GM18867 (cell line): ENCODE data around the gene TECPR1.

ENCODE experiments used
- ATAC-seq: cut with Tn5 transposase; IDR thresholded peaks from one replicate; pipeline ENCODE4 v1.9.1; 2021; ENCODE audit warnings: mild to moderate bottlenecking, moderate library complexity; ENCODE audit not compliant: unreplicated experiment

TECPR1 gene

DNA sequence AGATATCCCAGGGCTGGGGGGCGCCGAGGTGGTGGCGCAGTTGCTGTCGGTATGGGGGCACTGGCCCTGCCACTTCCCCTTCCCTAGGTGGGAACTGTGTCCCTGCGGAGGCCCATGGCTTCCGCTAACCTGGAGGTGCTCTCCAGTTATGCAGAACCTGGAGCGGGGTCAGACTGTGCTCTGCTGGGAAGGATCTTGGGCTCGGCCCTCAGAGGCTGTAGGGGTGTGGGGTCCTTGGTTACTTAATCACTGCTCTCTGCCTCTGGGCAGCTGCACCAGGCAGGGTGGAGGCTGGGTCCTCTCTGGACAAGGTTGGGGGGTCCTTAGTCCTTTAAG lies 31.8 kb upstream of the TECPR1 start:
- ATAC-seq = no peak

DNA sequence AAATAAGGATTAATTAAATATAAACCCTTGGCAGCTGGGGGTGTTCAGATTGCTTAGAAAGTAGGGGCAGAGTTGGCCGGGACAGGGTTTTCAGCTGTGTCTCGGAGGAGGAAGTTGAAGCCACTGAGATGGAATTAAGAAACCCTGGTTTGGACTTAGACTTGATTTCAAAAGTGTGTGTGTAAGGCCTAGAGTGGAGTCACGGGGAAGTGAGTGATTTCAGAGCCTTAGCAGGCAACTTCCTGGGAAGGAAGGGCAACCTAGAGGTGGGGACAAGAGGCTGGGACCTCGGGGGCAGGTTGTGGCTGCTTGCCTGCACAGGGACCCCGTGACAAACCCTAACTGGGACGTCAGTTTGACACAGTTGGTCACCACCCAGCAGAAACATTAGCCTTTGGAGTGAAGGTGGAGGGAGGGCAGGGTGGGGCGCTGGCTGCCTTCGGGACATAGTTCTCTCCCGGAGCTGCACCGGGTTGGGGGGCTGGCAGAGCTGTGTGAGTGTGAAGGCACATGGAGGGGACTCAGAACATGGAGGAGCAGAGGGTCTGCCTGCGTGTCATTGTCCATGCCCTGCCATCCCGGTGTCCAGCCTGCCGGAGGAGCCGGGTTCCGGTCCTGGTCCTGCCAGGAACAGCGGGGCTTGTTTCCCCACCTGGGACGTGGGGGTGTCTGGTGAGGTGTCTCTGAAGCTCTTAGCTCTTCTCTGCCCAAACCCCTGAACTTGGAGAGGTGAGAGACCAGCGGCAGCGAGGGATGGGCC lies 31.3 kb upstream of the TECPR1 start:
- no peak for ATAC-seq

DNA sequence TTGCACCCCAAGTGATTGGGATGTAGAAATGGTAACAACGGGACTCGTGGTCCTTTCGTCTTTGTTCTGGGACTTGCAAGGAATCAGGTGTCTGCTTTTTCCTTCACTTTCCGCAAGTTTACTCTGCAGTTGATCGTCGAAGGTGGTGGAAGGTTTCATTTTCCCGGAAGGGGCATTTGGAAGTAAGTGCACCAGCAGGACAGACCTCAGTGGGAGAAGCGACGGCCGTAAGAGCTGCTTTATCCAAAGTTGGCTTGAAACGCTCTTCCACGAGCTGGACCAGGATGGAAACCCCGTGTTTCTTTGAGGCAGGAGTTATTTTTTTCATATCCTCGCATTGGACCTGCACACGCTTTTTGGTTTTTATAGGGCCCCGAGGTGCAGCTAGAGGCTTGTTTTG lies 30.7 kb upstream of the TECPR1 start:
- ATAC-seq = no peak

DNA sequence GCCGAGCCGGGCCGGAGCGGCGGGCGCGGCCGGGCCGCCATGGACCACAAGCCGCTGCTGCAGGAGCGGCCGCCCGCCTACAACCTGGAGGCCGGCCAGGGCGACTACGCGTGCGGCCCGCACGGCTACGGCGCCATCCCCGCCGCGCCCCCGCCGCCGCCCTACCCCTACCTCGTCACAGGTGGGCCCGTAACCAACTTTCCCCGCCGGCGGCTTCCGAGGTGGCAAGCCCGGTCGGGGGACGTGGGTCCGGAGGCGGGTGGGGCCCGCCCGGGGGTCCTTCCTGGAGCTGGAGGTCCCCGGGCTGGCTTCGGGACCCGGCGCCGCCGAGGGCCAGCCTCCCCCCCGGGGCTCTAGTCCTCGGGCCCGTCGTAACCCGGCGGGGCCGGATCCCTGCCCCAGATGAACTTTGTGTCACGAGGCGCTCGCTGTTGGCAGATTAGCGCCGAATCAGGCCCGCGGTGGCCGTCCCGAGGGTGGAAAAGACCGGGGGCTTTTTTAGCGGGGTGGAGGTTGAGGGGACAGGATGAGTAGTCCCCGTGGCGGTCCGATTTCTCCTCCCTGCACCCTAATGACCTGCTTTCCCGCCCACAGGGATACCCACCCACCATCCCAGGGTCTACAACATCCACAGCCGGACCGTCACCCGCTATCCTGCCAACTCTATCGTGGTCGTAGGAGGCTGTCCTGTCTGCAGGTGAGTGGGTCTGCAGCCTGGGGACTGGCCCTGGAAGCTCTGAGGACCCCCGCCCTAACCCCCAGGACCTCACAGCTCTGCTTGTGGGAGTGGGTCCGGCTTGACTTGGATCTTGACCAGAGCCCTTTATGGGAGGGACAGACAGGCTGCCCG lies 29.9 kb upstream of the TECPR1 start:
- peak; percentile 33 for ATAC-seq

DNA sequence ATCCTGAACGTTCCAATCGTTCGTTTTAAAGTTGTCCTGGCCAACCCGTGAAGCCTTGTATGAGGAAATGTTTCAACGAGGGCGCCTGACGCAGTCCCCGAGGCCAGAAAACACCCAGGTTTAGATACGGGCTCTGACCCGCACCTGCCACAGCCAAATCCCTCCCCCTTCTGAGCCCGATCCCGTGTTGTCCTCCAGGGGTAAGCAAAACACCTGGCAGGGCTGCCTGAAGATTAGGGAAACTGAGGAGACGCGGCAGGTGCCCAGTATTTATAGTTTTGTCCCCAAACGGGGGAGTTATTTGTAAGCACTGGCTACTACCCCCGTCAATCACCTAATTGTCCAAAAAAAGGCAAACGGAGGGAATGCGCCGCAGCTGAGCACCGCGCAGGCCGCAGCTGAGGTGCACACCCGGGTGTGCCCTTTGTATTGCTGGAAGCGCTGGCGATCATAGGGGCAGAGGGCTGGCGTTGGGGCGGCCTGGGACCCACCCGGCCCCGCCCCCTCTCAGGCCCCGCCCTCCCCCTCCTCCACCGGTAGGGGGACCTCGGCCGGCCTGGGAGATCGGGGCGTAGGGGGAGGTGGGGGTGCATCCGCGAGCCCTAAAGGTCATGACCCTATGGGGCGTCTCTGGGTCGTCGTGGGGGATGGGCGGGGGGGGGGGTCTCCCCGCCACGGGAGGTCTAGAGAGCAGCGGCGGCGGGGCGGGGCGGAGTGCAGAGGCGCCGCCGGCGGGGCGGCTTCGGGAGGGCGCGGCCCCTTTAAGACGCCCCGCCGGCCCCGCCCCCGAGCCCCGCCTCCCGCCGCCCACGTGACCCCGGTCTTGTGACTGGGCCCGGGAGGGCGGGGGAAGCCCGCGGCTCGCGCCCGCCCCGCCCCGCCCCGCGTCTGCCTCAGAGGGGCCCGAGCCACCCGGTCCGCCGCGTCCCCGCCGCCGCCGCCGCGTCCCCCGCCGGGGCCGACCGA lies 29.0 kb upstream of the TECPR1 start, which contains the start of gene BRI3:
TSS of gene BRI3 (plus strand) at position 896 of the 966 bp plus-strand sequence. CDS start 110 bp downstream, outside the sequence.
- ATAC-seq = peak; percentile 80

DNA sequence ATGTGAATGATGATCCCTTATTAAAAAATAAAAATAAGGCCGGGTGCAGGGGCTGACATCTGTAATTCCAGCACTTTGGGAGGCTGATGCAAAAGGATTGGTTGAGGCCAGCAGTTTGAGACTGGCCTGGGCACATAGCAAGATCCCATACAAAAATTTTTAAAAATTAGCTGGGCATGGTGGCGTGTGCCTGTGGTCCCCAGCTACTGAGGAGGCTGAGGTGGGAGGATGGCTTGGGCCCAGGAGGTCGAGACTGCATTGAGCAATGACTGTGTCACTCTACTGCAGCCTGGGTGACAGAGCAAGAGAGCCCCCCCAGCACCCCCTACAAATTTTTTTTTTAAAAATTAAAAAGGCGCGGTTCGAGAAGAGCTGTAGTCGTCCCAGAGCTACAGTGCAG lies 28.3 kb upstream of the TECPR1 start:
- ATAC-seq = no peak

DNA sequence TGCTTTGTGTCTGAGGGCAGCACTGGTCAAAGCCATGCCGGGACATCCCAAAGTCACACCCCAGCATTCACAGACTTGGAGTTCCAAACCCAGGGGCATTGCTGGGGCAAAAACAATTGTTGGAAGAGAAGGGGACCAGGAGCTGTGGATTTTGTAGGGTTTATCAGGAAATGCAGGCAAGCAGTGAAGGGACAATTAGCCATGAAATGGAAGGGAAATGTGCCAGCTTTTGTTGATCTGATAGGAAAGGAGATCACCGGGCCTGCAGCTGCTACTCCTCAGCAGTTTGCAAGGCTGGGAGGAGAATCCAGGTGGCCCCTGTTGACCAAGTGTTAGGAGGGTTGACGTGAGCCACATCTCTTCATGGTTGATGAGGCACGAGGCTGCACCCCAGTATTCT lies 26.9 kb upstream of the TECPR1 start:
- ATAC-seq = no peak

DNA sequence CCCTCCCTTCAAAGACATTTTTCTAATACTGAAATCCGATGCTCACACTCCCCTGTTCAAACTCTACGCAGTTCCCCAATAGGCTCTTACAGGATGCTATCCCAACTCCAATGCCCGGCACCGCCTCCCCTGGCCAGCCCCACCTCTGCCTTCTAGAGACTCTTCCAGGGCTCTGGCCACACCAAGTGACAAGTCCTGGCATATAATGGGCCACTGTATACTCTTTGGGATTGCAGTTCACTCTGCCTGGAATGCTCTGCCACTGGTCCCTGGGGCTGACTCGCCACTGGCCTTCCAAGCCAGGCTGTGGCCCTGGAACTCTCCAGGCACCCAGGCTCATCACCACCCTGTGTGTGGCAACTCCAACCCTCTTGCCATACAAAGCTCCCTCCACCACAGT lies 26.4 kb upstream of the TECPR1 start:
- ATAC-seq = no peak

DNA sequence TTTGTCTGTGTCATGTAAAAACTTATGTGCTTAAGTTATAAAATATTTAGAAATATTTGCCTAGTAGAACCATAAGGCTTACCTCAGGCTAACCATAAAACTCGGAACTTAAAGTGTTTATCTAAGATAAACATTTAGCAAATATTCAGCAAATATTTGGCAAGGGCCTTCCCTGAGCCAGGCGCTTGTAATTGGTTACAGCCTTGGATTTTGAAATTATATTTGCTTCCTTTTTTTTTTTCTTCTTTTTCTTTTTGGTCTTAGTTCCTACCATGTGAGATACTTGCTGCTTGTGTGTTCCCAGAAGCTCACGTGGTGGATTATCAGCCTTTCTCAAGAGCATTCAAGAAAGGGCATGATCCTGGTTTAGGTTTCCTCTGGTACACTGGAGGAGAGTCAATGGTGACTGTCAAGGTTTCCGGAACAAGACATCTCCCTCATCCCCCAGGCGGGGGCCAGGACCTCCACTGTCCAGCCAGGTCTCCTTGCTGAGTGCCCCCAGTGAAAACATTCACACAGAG lies 24.3 kb upstream of the TECPR1 start:
- ATAC-seq = no peak

DNA sequence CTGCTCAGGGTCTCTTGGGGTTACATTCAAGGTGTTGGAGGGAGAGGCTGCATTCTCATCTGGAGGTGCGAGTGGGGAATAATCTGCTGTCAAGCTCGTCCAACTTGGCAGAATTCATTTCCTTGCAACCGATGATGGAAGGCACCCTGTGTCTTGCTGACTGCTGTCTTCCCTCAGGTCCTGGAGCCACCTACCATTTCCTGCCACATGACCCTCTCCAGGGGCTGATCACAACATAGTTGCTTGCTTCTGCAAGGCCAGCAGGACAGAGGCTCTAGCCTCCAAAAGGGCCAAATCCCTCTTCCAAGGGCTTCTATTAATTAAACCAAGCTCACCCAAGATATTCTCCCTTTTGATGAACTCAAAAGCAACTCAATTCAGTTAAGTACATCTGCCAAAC lies 15.3 kb upstream of the TECPR1 start:
- no peak for ATAC-seq

DNA sequence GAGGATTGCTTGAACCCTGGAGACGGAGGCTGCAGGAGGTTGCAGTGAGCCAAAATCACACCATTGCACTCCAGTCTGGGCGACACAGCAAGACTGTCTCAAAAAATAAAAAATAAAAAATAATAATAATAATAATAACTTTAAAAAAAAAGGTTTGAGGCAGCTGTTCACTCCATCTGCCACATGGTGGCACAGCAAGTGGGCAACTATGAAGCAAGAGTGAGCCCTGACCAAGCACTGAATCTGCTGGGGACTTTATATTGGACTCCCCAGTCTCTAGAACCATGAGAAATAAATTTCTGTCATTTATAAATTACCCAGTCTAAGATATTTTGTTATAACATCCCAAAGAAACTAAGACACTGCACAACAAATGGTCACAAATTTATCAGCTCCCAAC lies 14.8 kb upstream of the TECPR1 start:
- ATAC-seq = no peak

DNA sequence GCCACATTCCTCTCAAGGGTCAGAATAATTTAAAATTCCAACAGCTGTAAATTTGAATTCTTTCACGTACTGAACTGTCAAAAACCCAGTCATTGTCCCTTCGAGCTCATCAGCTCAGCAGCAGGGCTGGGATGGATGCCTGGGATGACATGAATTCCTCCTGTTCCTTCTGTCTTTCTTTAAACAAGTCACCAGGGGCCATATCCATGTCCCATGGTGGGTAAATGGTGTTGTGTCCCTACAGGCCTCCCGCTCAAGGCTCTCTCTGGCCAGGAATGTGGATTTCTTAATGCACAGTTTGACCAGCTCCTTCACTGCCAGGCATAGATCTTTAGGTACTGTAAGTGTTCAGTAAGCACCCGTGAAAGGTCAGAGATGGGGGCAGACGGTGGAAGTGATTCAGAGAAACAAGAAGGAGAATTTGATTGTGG lies 13.8 kb upstream of the TECPR1 start:
- no peak for ATAC-seq

DNA sequence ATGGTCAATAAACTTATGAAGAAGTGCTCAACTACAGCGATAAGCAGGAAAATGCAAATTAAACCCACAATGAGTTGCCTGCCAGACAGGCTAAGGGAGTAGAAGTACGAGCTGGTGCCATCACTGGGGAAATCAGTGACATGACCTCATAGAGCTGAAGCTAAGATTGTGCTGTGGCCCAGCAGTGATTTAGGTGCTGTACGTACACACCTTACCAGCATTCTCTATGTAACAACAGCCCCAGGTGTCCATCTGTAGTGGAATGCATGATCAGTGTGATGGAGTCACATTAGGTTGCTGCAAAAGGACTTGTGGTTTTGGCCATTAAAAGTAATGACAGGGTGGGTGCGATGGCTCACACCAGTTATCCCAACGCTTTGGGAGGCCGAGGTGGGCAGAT lies 5.7 kb upstream of the TECPR1 start:
- no peak for ATAC-seq

DNA sequence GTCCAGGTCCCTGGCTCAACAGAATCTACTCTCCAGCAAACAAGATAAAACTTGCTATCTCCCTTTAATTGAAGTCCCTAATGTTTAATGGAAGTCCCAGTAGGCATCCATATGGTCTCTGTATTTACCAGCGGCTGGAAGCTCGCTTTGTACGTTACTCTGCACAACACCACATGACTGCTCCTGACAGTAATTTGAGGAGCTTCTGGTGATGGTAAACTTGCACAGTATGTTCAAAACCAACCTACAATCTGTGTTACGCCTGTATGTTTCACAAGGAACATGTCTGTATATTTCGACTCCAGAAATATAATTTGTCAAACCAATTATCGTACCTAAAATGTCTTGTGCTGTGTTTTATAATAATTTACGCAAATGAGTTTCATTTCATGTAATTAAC lies 4.4 kb upstream of the TECPR1 start:
- ATAC-seq = no peak

DNA sequence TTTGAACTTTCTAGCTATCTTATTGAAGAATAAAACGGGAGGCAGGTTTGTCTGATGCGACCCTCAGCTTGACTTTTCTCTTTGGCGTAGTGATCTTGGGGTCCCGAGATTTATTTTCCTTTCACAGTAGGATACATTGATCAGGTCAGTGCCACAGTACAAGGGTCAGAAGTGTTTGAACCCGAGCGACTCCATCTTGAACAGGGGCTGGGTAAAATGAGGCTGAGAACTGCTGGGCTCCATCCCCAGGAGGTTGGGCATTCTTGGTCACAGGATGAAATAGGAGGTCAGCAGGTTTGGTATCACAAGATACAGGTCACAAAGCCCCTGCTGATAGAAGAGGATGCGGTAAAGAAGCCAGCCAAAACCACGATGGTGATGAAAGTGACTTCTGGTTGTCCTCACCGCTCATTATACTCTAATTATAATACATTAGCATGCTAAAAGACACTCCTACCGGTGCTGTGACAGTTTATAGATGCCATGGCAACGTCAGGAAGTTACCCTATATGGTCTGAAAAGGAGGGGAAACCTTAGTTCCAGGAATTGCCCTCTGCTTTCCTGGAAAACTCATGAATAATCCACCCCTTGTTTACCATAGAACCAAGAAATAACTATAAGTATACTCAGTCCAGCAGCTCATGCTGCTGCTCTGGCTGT lies 3.0 kb upstream of the TECPR1 start:
- no peak for ATAC-seq

DNA sequence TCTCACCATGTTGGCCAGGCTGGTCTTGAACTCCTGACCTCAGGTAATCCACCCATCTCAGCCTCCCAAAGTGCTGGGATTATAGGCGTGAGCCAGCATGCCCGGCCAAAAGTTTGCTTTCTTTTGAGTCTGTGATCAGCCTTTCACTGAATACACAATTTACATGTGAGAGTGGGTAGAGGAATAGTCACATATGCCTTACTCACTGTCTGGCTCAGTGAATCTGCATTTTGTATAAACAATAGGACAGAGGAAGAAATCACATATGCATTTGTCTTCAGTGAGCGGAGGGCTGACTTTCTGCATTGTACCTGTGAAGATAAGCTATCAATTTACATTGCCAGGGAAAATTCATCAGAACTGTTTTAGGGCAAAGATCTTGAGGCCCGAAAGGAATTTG lies 2.5 kb upstream of the TECPR1 start:
- no peak for ATAC-seq

DNA sequence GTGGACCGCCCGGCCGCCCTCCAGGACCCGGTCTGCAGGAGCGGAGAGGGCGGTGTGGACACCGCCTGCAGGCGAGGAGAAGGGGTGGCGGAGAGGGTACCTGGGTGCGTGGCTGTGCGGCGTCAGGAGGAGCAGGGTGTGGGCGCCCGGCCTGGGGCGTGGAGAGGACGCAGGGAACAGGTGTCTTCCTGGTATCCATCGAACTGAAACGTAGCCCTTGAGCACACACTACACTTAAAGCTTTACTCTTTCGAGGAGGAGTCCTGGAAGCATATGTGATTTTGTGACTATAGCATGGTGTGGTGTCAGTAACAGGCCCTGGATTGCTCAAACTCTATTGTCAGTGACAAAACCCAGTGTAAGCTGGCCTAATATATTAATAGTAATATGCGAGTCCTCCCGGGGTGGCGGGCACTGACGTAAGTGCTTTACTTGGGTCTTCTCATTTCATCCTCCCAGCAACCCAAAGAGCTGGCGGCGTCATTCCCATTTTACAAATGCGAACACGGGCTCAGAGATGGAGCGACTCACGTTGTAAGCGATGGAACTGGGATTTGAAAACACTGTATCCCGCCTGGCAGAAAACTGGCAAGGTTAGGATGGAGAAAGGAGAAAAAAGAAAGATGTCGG lies 508 bp upstream of the TECPR1 start:
- ATAC-seq = no peak

DNA sequence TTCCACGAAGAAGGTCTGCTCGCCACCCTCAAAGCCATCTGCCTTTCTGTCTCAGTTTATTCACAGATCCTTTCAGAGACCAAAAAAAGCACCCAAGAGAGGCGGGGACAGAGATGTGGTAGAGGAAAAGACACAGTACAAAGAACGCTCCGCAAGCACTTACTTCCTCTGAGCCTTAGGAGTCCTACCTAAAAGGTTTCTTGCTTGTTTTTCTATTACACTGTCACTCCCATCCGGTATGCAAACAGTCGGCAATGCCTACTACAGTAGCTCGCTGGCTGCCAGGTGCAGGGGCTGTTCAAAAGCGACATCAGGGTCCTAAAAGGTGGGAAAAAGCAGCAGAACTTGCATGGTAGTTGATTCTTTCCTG lies 816 bp downstream of the TECPR1 start:
- peak; percentile 31 for ATAC-seq

DNA sequence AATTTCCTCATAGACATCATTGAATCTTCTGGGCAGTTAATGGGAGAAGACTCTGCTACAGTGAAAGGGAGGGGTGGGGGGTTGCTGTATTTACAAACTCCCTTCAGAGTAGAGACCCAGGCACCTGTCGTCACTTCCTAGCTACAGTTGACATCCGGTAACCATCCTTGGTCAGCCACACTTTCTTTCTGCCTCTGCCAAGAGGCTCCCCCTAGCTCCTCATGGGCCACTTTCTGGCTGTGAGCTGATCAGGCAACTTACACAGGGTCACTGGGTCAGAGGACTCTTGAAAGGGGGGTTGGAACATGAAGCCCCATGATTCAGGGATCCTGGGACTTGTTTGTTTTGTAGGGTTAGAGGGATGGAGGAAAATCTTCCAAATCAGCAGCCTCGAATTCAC lies 1.2 kb downstream of the TECPR1 start:
- ATAC-seq = no peak

DNA sequence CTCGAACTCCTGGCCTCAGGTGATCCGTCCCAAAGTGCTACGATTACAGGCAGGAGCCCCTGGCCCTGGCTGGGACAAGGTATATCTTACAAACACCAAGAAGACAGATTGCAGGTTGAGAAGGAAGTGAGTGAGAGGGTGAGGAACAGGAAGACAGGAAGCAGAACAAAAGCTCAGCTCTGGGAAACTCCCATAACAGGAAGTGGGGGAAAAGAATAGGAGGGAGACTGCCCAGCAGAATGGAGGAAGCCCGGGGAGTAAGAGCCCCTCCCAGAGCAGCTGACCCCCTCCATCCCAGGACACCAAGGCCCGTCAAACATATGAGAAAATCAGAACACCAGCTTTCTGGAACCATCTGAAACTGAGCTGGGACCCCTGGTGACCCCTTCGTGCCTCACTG lies 2.9 kb downstream of the TECPR1 start:
- ATAC-seq = no peak
